H1 (cell line): ENCODE data around the gene EBNA1BP2. TPM values are rescaled to one million over a fixed set of nuclear protein-coding genes. Genes with fewer than 3 reads are reported as not detected.

Experiments
- CTCF ChIA-PET: fragments of 300-600 bp; sonication (Branson Sonifier 250); formaldehyde crosslinking; loops from one replicate; lab custom pipeline; 2021; ENCODE audit not compliant: partially characterized antibody; lab: Charles Lee
- POLR2A ChIA-PET: fragments of 300-600 bp; sonication (Branson Sonifier 250); formaldehyde crosslinking; loops from one replicate; lab custom pipeline; 2021; ENCODE audit warnings: inconsistent platforms; ENCODE audit not compliant: partially characterized antibody; lab: Charles Lee
- DNase-seq, 2 experiments: peaks; one replicate each; pipeline versions ENCODE4 v3.0.0 to v3.0.0-alpha.2; 2010 to 2022; ENCODE audit warnings: low spot score in 2 of 2, low read depth in 1 of 2, mixed read lengths in 1 of 2
- FAIRE-seq: peaks from 2 replicates; lab custom pipeline; 2011; peaks lifted over from hg19 to GRCh38; lab: Jason Lieb, UNC
- H2AFZ ChIP-seq: 2 replicates; pipeline ENCODE4 v1.8.1; 2012; ENCODE audit warnings: low read length, inconsistent platforms
- H2AK5ac ChIP-seq: 2 replicates; pipeline ENCODE4 v1.6.1; 2013; ENCODE audit warnings: low read depth, low read length
- H2BK120ac ChIP-seq: replicated peaks from 2 replicates; pipeline ENCODE3; 2013; ENCODE audit warnings: low read depth, low read length, inconsistent platforms
- H2BK12ac ChIP-seq: 2 replicates; pipeline ENCODE4 v1.6.1; 2013; ENCODE audit warnings: low read depth, low read length
- H2BK15ac ChIP-seq: 2 replicates; pipeline ENCODE4 v1.6.1; 2013; ENCODE audit warnings: low read length
- H2BK20ac ChIP-seq: 2 replicates; pipeline ENCODE4 v1.6.1; 2013; ENCODE audit warnings: low read length
- H2BK5ac ChIP-seq: 2 replicates; pipeline ENCODE4 v1.6.1; 2013; ENCODE audit warnings: low read depth, low read length
- H3K14ac ChIP-seq: 2 replicates; pipeline ENCODE4 v1.6.1; 2013; ENCODE audit warnings: inconsistent platforms; ENCODE audit not compliant: insufficient read length
- H3K18ac ChIP-seq: 2 replicates; pipeline ENCODE4 v1.6.1; 2013; ENCODE audit warnings: low read length; ENCODE audit errors: extremely low read depth
- H3K23ac ChIP-seq: 2 replicates; pipeline ENCODE4 v1.6.1; 2013; ENCODE audit warnings: inconsistent platforms; ENCODE audit not compliant: insufficient read length
- H3K23me2 ChIP-seq: 2 replicates; pipeline ENCODE4 v1.6.1; 2013; ENCODE audit warnings: low read depth, low read length
- H3K27ac ChIP-seq: 2 replicates; pipeline ENCODE4 v1.6.1; 2011; ENCODE audit warnings: low read depth, low read length, inconsistent platforms
- H3K27me3 ChIP-seq, 4 experiments: replicated peaks in 1 of 4; 1 replicate in 1 of 4; 2 replicates in 3 of 4; pipeline versions ENCODE4 v1.6.1 to v1.8.1; 2011 to 2013; ENCODE audit warnings: low read length in 3 of 4, mild to moderate bottlenecking in 3 of 4, inconsistent platforms in 2 of 4, mixed read lengths in 2 of 4, moderate library complexity in 1 of 4; ENCODE audit not compliant: control insufficient read depth in 3 of 4, insufficient read depth in 3 of 4; ENCODE audit errors: extremely low read depth in 1 of 4
- H3K36me3 ChIP-seq, 4 experiments: 2 replicates each; pipeline versions ENCODE4 v1.6.1 to v1.8.1; 2011 to 2013; ENCODE audit warnings: mild to moderate bottlenecking in 4 of 4, low read length in 3 of 4, moderate library complexity in 2 of 4, control low read depth in 1 of 4, inconsistent platforms in 1 of 4; ENCODE audit not compliant: insufficient read depth in 4 of 4, control insufficient read depth in 2 of 4
- H3K4ac ChIP-seq: replicated peaks from 2 replicates; pipeline ENCODE3; 2013; ENCODE audit warnings: low read length, low read depth, mixed read lengths, inconsistent platforms; ENCODE audit not compliant: insufficient read length
- H3K4me1 ChIP-seq, 4 experiments: replicated peaks in 1 of 4; 1 replicate in 1 of 4; 2 replicates in 3 of 4; pipeline versions ENCODE4 v1.6.1 to v1.8.1; 2011 to 2013; ENCODE audit warnings: low read length in 3 of 4, inconsistent platforms in 2 of 4, mixed read lengths in 1 of 4; ENCODE audit not compliant: insufficient read depth in 4 of 4, control insufficient read depth in 3 of 4
- H3K4me2 ChIP-seq, 2 experiments: 2 replicates each; pipeline versions ENCODE4 v1.6.1 to v1.8.1; 2011 to 2013; ENCODE audit warnings: low read depth in 2 of 2, low read length in 2 of 2, control low read depth in 1 of 2, inconsistent platforms in 1 of 2, mild to moderate bottlenecking in 1 of 2; ENCODE audit not compliant: insufficient read depth in 1 of 2
- H3K4me3 ChIP-seq, 4 experiments: fragments of 200-600, 300-600 bp in 1 of 4; sonication (generic), shearing (Covaris generic), sonication (Bioruptor Twin) in 1 of 4; 2 replicates each; pipeline versions ENCODE4 v1.5.1 to v1.8.1; 2011 to 2016; ENCODE audit warnings: low read length in 4 of 4, low read depth in 3 of 4, control low read depth in 2 of 4, inconsistent platforms in 2 of 4, mild to moderate bottlenecking in 2 of 4, mixed read lengths in 1 of 4, moderate library complexity in 1 of 4; ENCODE audit not compliant: insufficient read depth in 2 of 4; ENCODE audit errors: extremely low read depth in 1 of 4
- H3K56ac ChIP-seq: replicated peaks from 2 replicates; pipeline ENCODE3; 2013; ENCODE audit warnings: low read depth, mild to moderate bottlenecking, mixed read lengths, low read length, inconsistent platforms; ENCODE audit not compliant: insufficient read length
- H3K79me1 ChIP-seq: 2 replicates; pipeline ENCODE4 v1.6.1; 2013; ENCODE audit warnings: low read depth, low read length, control low read depth
- H3K79me2 ChIP-seq, 2 experiments: 2 replicates each; pipeline versions ENCODE4 v1.6.1 to v1.8.1; 2012 to 2013; ENCODE audit warnings: low read length in 2 of 2, mild to moderate bottlenecking in 2 of 2, inconsistent platforms in 1 of 2; ENCODE audit not compliant: insufficient read depth in 2 of 2, control insufficient read depth in 1 of 2
- H3K9ac ChIP-seq, 4 experiments: replicated peaks in 1 of 4; 1 replicate in 1 of 4; 2 replicates in 3 of 4; pipeline versions ENCODE4 v1.6.1 to v1.8.1; 2011 to 2013; ENCODE audit warnings: low read depth in 3 of 4, low read length in 3 of 4, control low read depth in 2 of 4, mild to moderate bottlenecking in 2 of 4, moderate library complexity in 2 of 4, inconsistent platforms in 1 of 4; ENCODE audit errors: extremely low read depth in 1 of 4
- H3K9me3 ChIP-seq, 2 experiments: 2 replicates each; pipeline versions ENCODE4 v1.6.1 to v1.8.1; 2012 to 2013; ENCODE audit warnings: mild to moderate bottlenecking in 2 of 2, moderate library complexity in 2 of 2, control low read depth in 1 of 2, inconsistent platforms in 1 of 2, low read depth in 1 of 2, low read length in 1 of 2, mixed read lengths in 1 of 2; ENCODE audit not compliant: insufficient read depth in 2 of 2
- H4K20me1 ChIP-seq, 2 experiments: replicated peaks in 1 of 2; 2 replicates each; pipeline versions ENCODE3 to v1.8.1; 2011 to 2013; ENCODE audit warnings: inconsistent platforms in 2 of 2, low read length in 2 of 2, mild to moderate bottlenecking in 1 of 2; ENCODE audit not compliant: insufficient read depth in 2 of 2, control insufficient read depth in 1 of 2
- H4K5ac ChIP-seq: 2 replicates; pipeline ENCODE4 v1.6.1; 2013; ENCODE audit warnings: low read length, low read depth, mixed read lengths, inconsistent platforms; ENCODE audit not compliant: insufficient read length
- H4K8ac ChIP-seq: 2 replicates; pipeline ENCODE4 v1.8.0; 2013; ENCODE audit warnings: mild to moderate bottlenecking, moderate library complexity, low read length, inconsistent platforms; ENCODE audit not compliant: insufficient read depth; ENCODE audit errors: extremely low read depth
- H4K91ac ChIP-seq: replicated peaks from 2 replicates; pipeline ENCODE3; 2013; ENCODE audit warnings: low read length, mixed read lengths, inconsistent platforms; ENCODE audit not compliant: insufficient read length
- CEBPB ChIP-seq: IDR thresholded peaks from 2 replicates; pipeline ENCODE4 v1.6.1; 2012; ENCODE audit warnings: low read depth, low read length
- RNF2 ChIP-seq: fragments of 200-900, 300-1000 bp; sonication (generic); IDR thresholded peaks from 2 replicates; pipeline ENCODE4 v1.7.1; 2016; ENCODE audit warnings: borderline replicate concordance, low read depth, mild to moderate bottlenecking, antibody characterized with exemption, low read length; ENCODE audit not compliant: poor library complexity, severe bottlenecking; ENCODE audit errors: missing control alignments
- WGBS, 2 experiments: shearing (Covaris generic) in 1 of 2; methylation state at CpG; one replicate each; pipeline versions ENCODE4 v1.1.6 to v1.1.7; 2013 to 2015; ENCODE audit warnings: low lambda C conversion rate in 2 of 2, mixed read lengths in 2 of 2, inconsistent platforms in 1 of 2, low coverage in 1 of 2, missing lambda C conversion rate in 1 of 2; ENCODE audit not compliant: insufficient replicate concordance in 2 of 2, insufficient coverage in 1 of 2, insufficient read length in 1 of 2; ENCODE audit errors: extremely low coverage in 1 of 2, missing lambda C conversion rate in 1 of 2; 5-methylcytosine and 5-hydroxymethylcytosine counted together
- polyA plus RNA-seq, 7 experiments: library from polyadenylated mRNA; depleted of rRNA in 3 of 7; stranded (reverse) in 5 of 7; unstranded in 2 of 7; fragments of >200 nt in 5 of 7; fragments of 200-250 nt in 2 of 7; gene quantifications; 1 replicate in 5 of 7; 2 replicates in 1 of 7; 4 replicates in 1 of 7; pipeline versions ENCODE4 v1.2.1 to v1.2.3, GENCODE V29; 2011 to 2013; ENCODE audit warnings: missing spikeins in 2 of 7, mixed read lengths in 2 of 7
- total RNA-seq: library from RNA; stranded (reverse); fragmentation: NEBNext Ultra II Directional; extraction: Animal tissue kit (Norgen Biotek cat#: 25700); gene quantifications from 2 replicates; pipeline ENCODE4 v1.2.1, GENCODE V29; 2021

The EBNA1BP2 gene
- total and polyA plus RNA-seq, 2 of the 8 experiments (the other 6 are each of a cell fraction or from before 2014, with no cell fraction given): 31.0 to 104 TPM

- H2BK120ac ChIP-seq: no peak overlapping the region
- H4K91ac ChIP-seq: no peak overlapping the region
- no peak overlapping the region for H2BK12ac ChIP-seq
- H3K9me3 ChIP-seq: peaks cover 14 to 20% of the 10 kb centered on the region in 2 experiments; a peak in 3 of 4 replicates
- DNase-seq: no peak
- no peaks in the 10 kb centered on the region for H3K4me1 ChIP-seq
- no peak overlapping the region for H3K14ac ChIP-seq
- no peak overlapping the region for H4K8ac ChIP-seq
- ChIA-PET CTCF (interaction anchor here (1.0 kb wide), 1 partner anchor 62 kb away, joined by 3 read pairs; no protein-coding TSS in a partner anchor), POLR2A (no interaction called here)
- H2AFZ ChIP-seq: no peak overlapping the region
- H3K4me2 ChIP-seq: no peak overlapping the region
- H2BK20ac ChIP-seq: no peak overlapping the region
- H3K56ac ChIP-seq: no peak overlapping the region
- no peak overlapping the region for H2BK5ac ChIP-seq
- no peak overlapping the region for H3K27ac ChIP-seq
- peaks cover 0 to 2% of the 10 kb centered on the region in 2 experiments for H4K20me1 ChIP-seq
- peaks cover 0 to 12% (median 1%) of the 10 kb centered on the region in 4 experiments; a peak in 2 of 8 replicates for H3K36me3 ChIP-seq
- no peaks in the 10 kb centered on the region for H3K23me2 ChIP-seq
- no peak overlapping the region for H2AK5ac ChIP-seq
- no peak overlapping the region for H2BK15ac ChIP-seq
- H3K18ac ChIP-seq: no peak overlapping the region
- H3K79me2 ChIP-seq: no peaks in the 10 kb centered on the region
- FAIRE-seq: no peak
- H3K4me3 ChIP-seq: no peak overlapping the region
- WGBS, 2 experiments: 94% methylated on average over 9 of the region's 9 CpGs; no CpG with 5 or more reads in 1 of the 2 experiments
- TF ChIP-seq RNF2: no peak
- peak; percentile 88; the same call in 1 of the 2 replicates for TF ChIP-seq CEBPB
- H4K5ac ChIP-seq: no peak overlapping the region
- H3K9ac ChIP-seq: no peak overlapping the region
- H3K79me1 ChIP-seq: peaks cover 4% of the 10 kb centered on the region; the same call in 1 of the 2 replicates
- no peak overlapping the region for H3K4ac ChIP-seq
- no peak overlapping the region for H3K23ac ChIP-seq
- no peaks in the 10 kb centered on the region for H3K27me3 ChIP-seq
Measured at GRCh38 chr1:43135857-43136781, 36.0 kb downstream of the EBNA1BP2 start.
